ENCODE results near the gene COL23A1.

The COL23A1 gene

GRCh38 chr5:178310130-178310865, 279.9 kb downstream of the COL23A1 start:
- TF ChIP-seq GATA3 (IDR thresholded peaks at IDR 0.05; ENCODE audit: low read depth, low read length): no peak
- TF ChIP-seq GATA2 (IDR thresholded peaks at IDR 0.05; ENCODE audit: low read depth, low read length): no peak

- TF ChIP-seq GATA3 (IDR thresholded peaks at IDR 0.05; ENCODE audit: low read depth, low read length): no peak
- TF ChIP-seq GATA2 (IDR thresholded peaks at IDR 0.05; ENCODE audit: low read depth, low read length): no peak
These were observed 280.8 kb downstream of the COL23A1 start for GRCh38 chr5:178309271-178310013.

DNA sequence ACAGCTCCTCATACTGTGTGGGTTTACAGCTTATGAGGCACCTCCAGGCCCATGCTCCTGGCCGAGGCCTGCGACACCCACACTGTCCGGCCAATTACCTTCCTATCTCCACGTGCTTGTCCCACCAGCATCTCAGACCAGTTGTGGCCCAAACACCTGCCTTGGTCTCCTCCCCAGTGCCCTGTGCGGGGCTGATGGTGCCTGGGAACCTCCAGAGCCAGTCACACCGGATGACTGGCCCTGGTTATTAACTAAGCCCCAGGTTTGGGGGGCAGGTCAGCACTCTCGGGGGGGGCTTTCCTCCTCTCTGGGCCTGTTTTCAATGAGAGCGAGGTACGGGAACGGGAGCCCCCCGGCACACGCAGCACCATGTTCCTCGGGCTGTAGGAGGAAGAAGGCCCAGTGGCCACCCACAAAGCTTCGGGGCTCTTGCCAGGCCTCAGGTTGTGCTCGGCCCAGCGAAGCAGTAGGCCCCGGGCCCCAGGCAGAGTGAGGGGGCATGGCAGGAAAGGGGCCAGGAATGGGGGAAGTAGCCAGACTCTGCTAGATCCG, 281.6 kb downstream of the COL23A1 start:
- TF ChIP-seq GATA2 (IDR thresholded peaks at IDR 0.05; ENCODE audit: low read depth, low read length): no peak
- no peak for TF ChIP-seq GATA3 (IDR thresholded peaks at IDR 0.05; ENCODE audit: low read depth, low read length)

GRCh38 chr5:178307267-178308045, 282.7 kb downstream of the COL23A1 start:
- TF ChIP-seq GATA2 (IDR thresholded peaks at IDR 0.05; ENCODE audit: low read depth, low read length) (no peak), GATA3 (IDR thresholded peaks at IDR 0.05; ENCODE audit: low read depth, low read length) (no peak)

DNA sequence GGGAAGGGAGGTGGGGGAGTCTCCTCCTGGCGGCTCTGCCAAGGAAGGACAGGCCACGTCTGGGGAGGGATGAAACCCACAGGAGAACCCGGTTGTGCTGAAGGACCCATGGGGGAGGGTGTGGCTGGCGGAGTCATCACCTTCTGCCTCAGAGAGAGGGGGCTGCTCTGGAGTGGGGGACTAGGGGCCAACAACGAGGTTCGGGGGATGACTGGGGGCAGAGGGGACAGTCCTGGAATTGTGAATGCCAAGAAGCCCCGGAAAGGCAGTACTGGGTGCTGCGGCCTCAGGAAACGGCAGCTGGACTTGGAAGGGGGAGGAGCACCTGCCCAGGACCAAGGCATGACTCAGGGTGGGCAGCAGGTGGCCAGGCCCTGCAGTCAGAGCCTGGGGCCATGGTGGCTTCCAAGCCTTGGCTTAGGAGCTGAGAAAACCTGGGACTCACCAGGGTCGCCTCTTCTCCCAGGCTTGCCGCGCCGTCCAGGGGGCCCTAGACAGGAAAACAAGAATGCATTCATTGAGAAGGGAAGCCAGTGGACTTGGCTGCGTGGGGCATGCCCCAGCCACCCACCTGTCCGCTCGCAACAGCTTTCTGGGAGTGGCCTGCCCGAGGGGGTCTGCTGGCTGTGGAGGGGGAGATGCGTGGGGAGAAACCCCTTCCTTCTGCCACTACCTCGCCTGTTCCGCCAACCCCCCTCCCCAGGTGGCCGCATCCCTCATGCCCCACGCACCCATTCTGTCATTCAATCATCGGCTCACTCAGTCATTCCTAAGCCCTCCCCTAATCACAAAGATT, 283.6 kb downstream of the COL23A1 start:
- TF ChIP-seq GATA3 (IDR thresholded peaks at IDR 0.05; ENCODE audit: low read depth, low read length) (no peak), GATA2 (IDR thresholded peaks at IDR 0.05; ENCODE audit: low read depth, low read length) (no peak)

DNA sequence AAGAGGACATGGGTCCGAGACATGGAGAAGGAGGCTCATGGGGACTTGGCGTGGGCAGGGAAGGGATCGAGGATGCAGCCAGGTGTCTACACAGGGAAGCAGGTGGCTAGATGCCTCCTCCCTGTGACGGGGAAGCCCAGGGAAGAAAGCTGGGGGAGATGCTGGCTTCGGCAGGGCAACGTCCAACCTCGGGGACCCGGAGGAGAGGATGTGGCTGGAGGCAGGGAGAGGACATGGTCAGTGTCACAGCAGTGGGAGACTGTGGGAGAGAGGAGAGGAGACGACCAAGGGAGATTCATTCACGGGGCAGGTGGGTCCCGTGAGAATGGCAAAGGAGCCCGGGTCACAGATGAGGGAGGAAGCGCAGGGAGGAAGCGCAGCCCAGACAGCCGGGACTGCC, 284.4 kb downstream of the COL23A1 start:
- no peak for TF ChIP-seq GATA3 (IDR thresholded peaks at IDR 0.05; ENCODE audit: low read depth, low read length)
- no peak for TF ChIP-seq GATA2 (IDR thresholded peaks at IDR 0.05; ENCODE audit: low read depth, low read length)

- TF ChIP-seq GATA2 (IDR thresholded peaks at IDR 0.05; ENCODE audit: low read depth, low read length) (no peak), GATA3 (IDR thresholded peaks at IDR 0.05; ENCODE audit: low read depth, low read length) (no peak)
These were observed 285.2 kb downstream of the COL23A1 start for GRCh38 chr5:178304761-178305645.

- no peak for TF ChIP-seq GATA2 (IDR thresholded peaks at IDR 0.05; ENCODE audit: low read depth, low read length)
- TF ChIP-seq GATA3 (IDR thresholded peaks at IDR 0.05; ENCODE audit: low read depth, low read length): no peak
These were observed 286.2 kb downstream of the COL23A1 start for GRCh38 chr5:178304016-178304415.

- TF ChIP-seq GATA2 (IDR thresholded peaks at IDR 0.05; ENCODE audit: low read depth, low read length) (no peak), GATA3 (IDR thresholded peaks at IDR 0.05; ENCODE audit: low read depth, low read length) (no peak)
These were observed 288.6 kb downstream of the COL23A1 start for GRCh38 chr5:178301641-178302040.

DNA sequence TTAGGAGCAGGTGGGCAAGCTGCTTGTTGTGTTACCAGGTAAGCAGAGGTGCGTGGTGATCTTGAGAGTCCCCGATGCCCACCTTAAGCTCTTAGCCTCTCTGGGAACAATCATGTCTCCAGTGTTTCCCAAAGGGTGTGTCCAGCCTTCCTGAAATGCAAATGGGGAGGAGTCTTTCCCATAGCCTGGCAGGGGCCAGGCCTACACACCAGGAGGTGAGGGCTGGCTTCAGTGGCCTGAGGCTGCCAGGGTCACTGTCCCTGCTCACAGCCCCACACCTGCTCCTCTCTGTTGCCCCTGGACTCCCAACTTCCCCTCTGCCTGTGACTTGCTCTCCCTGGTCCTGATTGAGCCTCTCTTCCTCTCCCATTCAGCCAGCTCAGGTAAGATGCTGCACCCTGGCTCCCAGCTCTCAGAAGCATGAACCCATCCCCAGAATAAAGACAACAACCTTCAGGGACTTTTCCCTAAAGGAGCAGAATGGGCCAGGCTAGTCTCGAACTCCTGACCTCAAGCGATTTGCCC, 291.8 kb downstream of the COL23A1 start:
- TF ChIP-seq GATA3 (IDR thresholded peaks at IDR 0.05; ENCODE audit: low read depth, low read length): no peak
- TF ChIP-seq GATA2 (IDR thresholded peaks at IDR 0.05; ENCODE audit: low read depth, low read length): no peak

- TF ChIP-seq GATA2 (IDR thresholded peaks at IDR 0.05; ENCODE audit: low read depth, low read length) (no peak), GATA3 (IDR thresholded peaks at IDR 0.05; ENCODE audit: low read depth, low read length) (no peak)
These were observed 292.4 kb downstream of the COL23A1 start for GRCh38 chr5:178297751-178298150.

DNA sequence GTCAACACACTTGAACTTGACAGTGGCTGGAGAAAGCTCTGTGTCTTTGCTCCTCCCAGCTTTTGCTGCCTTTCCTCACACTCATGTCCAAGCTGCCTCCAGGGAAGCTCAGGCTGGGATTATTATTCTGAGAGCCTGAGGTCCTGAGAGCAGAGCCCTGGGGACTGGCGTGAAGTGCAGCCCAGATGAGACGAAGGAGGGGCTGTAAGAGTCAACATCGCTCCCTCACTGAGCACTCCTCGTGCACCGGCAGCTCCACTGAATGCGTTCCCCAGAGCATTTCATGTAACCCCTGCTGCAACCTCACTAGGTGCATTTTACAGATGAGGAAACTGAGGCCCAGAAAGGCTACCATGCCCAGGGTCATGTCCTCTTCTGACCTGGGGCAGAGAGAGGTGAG, 294.1 kb downstream of the COL23A1 start:
- TF ChIP-seq GATA2 (IDR thresholded peaks at IDR 0.05; ENCODE audit: low read depth, low read length): no peak
- no peak for TF ChIP-seq GATA3 (IDR thresholded peaks at IDR 0.05; ENCODE audit: low read depth, low read length)

Data from SH-SY5Y (cell line).